GM12878 (cell line): ENCODE results near the gene ZBTB34. TPM values are rescaled to one million over a fixed set of nuclear protein-coding genes. Genes with fewer than 3 reads are reported as not detected.

Experiments used
- ATAC-seq: fragments of 200-7000 bp; cut with Tn5 transposase; 3 replicates; pipeline ENCODE4 v1.9.1; 2020; ENCODE audit warnings: mild to moderate bottlenecking, moderate library complexity
- BruUV-seq: library from RNA; stranded (reverse); fragments of 400-500 nt; replicated peaks from 2 replicates; lab custom pipeline; 2021; lab: Mats Ljungman, UMichigan
- CTCF ChIA-PET: fragments of 300-600 bp; sonication (Branson Sonifier 250); formaldehyde crosslinking; extraction: SDS; loops from one replicate; lab custom pipeline; 2021; ENCODE audit warnings: inconsistent platforms; lab: Yijun Ruan, JAX
- POLR2A ChIA-PET: fragments of 350-600 bp; formaldehyde crosslinking; extraction: SDS; loops from one replicate; lab custom pipeline; 2021; ENCODE audit warnings: inconsistent platforms; lab: Charles Lee
- RAD21 ChIA-PET: fragments of 300-600 bp; sonication (Branson Sonifier 250); formaldehyde crosslinking; loops from one replicate; lab custom pipeline; 2023; ENCODE audit warnings: antibody characterized with exemption; ENCODE audit not compliant: unreplicated experiment; lab: Charles Lee
- SMC1A ChIA-PET: fragments of 300-600 bp; sonication (Branson Sonifier 250); formaldehyde crosslinking; loops from one replicate; lab custom pipeline; 2023; ENCODE audit not compliant: unreplicated experiment, uncharacterized antibody; lab: Charles Lee
- DNase-seq: peaks from one replicate; pipeline ENCODE4 v3.0.0-alpha.2; 2011; ENCODE audit warnings: low read depth, low spot score
- FAIRE-seq: peaks from 3 replicates; lab custom pipeline; 2011; peaks lifted over from hg19 to GRCh38; lab: Jason Lieb, UNC
- H2AFZ ChIP-seq: 2 replicates; pipeline ENCODE4 v1.6.0; 2011; ENCODE audit warnings: low read depth, low read length, control low read depth; ENCODE audit not compliant: control insufficient read depth
- H3K27ac ChIP-seq: 2 replicates; pipeline ENCODE4 v1.5.1; 2011; ENCODE audit warnings: control low read depth; ENCODE audit not compliant: control insufficient read depth, insufficient read depth
- H3K27me3 ChIP-seq, 2 experiments: replicated peaks in 1 of 2; 2 replicates each; pipeline versions ENCODE4 v1.6.0 to v1.6.1; 2011; ENCODE audit warnings: low read length in 1 of 2; ENCODE audit not compliant: control insufficient read depth in 2 of 2, insufficient read depth in 2 of 2
- H3K36me3 ChIP-seq, 2 experiments: 2 replicates each; pipeline ENCODE4 v1.5.1; 2011; ENCODE audit warnings: low read length in 1 of 2; ENCODE audit not compliant: control insufficient read depth in 2 of 2, insufficient read depth in 2 of 2
- H3K4me1 ChIP-seq: 2 replicates; pipeline ENCODE4 v1.6.1; 2011; ENCODE audit warnings: mild to moderate bottlenecking, low read length, moderate library complexity, mixed read lengths; ENCODE audit not compliant: control insufficient read depth, insufficient read depth
- H3K4me2 ChIP-seq: 2 replicates; pipeline ENCODE4 v1.6.0; 2011; ENCODE audit warnings: control low read depth; ENCODE audit not compliant: control insufficient read depth, insufficient read depth
- H3K4me3 ChIP-seq: fragments of 200-600 bp; sonication (generic); 2 replicates; pipeline ENCODE4 v1.5.1; 2016
- H3K79me2 ChIP-seq: 2 replicates; pipeline ENCODE4 v1.6.0; 2011; ENCODE audit warnings: low read length; ENCODE audit not compliant: control insufficient read depth, insufficient read depth
- H3K9ac ChIP-seq: 2 replicates; pipeline ENCODE4 v1.8.0; 2011; ENCODE audit warnings: low read length, control low read depth, mixed read lengths; ENCODE audit not compliant: control insufficient read depth, insufficient read depth
- H3K9me3 ChIP-seq: replicated peaks from 3 replicates; pipeline ENCODE4 v1.5.1; 2011; ENCODE audit warnings: mild to moderate bottlenecking, low read length; ENCODE audit not compliant: control insufficient read depth, insufficient read depth
- H4K20me1 ChIP-seq: 2 replicates; pipeline ENCODE4 v1.6.0; 2011; ENCODE audit not compliant: control insufficient read depth, insufficient read depth
- CTCF ChIP-seq, 3 experiments: IDR thresholded peaks in 2 of 3; conservative IDR thresholded peaks in 1 of 3; 2 replicates each; pipeline ENCODE4 v1.5.1; 2011; ENCODE audit warnings: low read depth in 3 of 3, low read length in 3 of 3, mild to moderate bottlenecking in 3 of 3, control low read depth in 2 of 3, moderate library complexity in 2 of 3, inconsistent platforms in 1 of 3, mixed read lengths in 1 of 3; ENCODE audit not compliant: control insufficient read depth in 2 of 3, insufficient read depth in 1 of 3; ENCODE audit errors: extremely low read depth in 1 of 3
- EGR1 ChIP-seq, 2 experiments: IDR thresholded peaks; 1 replicate in 1 of 2; 2 replicates in 1 of 2; pipeline ENCODE4 v1.6.1; 2011 to 2012; ENCODE audit warnings: low read depth in 2 of 2, low read length in 2 of 2, borderline replicate concordance in 1 of 2, mild to moderate bottlenecking in 1 of 2, moderate library complexity in 1 of 2
- GATAD2B ChIP-seq: fragments of 450-650 bp; conservative IDR thresholded peaks from 2 replicates; pipeline ENCODE4 v1.6.1; 2017; ENCODE audit warnings: low read depth, mild to moderate bottlenecking, moderate library complexity
- HDAC6 ChIP-seq: fragments of 200-600 bp; sonication (generic); IDR thresholded peaks from one replicate; pipeline ENCODE4 v1.8.0; 2017; ENCODE audit warnings: antibody characterized with exemption; ENCODE audit not compliant: unreplicated experiment
- MEF2B ChIP-seq: fragments of 450-650 bp; IDR thresholded peaks from 2 replicates; pipeline ENCODE4 v1.6.1; 2018; ENCODE audit warnings: mild to moderate bottlenecking, moderate library complexity; ENCODE audit not compliant: partially characterized antibody, poor library complexity, severe bottlenecking
- ZBTB11 ChIP-seq: fragments of 450-650 bp; formaldehyde crosslinking; IDR thresholded peaks from 2 replicates; pipeline ENCODE4 v1.5.0; 2022; ENCODE audit warnings: mild to moderate bottlenecking, missing genetic modification characterization
- WGBS: methylation state at CpG from one replicate; pipeline ENCODE4 v1.1.6; 2016; ENCODE audit warnings: low lambda C conversion rate; ENCODE audit not compliant: insufficient replicate concordance, insufficient coverage; ENCODE audit errors: missing lambda C conversion rate; 5-methylcytosine and 5-hydroxymethylcytosine counted together
- in situ Hi-C: fragments of 300-500 bp; cut with MboI; formaldehyde crosslinking; loops from 9 replicates; pipeline ENCODE4 v1.14.3; 2018; ENCODE audit warnings: mixed read lengths
- intact Hi-C: fragments of 100-400 bp; cut with micrococcal nuclease; formaldehyde crosslinking; loops from one replicate; pipeline ENCODE4 v1.14.2; 2022; ENCODE audit not compliant: unreplicated experiment
- polyA plus RNA-seq, 11 experiments: library from polyadenylated mRNA; depleted of rRNA in 4 of 11; unstranded in 6 of 11; stranded (reverse) in 5 of 11; fragments of >200 nt; fragmentation: Nextera tagmentation in 4 of 11; fragmentation: Illumina TruSeq in 1 of 11; extraction: Ambion mirVana in 4 of 11; extraction: Trizol in 1 of 11; gene quantifications; 1 replicate in 1 of 11; 2 replicates in 10 of 11; pipeline versions ENCODE4 v1.2.1 to v1.2.3, GENCODE V29; 2011 to 2016; ENCODE audit warnings: inconsistent platforms in 2 of 11, missing spikeins in 2 of 11, low read depth in 1 of 11
- total RNA-seq, 4 experiments: library from RNA; depleted of rRNA in 3 of 4; stranded (reverse); fragments of >200 nt in 3 of 4; fragmentation: Illumina TruSeq in 1 of 4; extraction: Trizol in 1 of 4; gene quantifications; 2 replicates each; pipeline versions ENCODE4 v1.2.1 to v1.2.3, GENCODE V29; 2013 to 2021
- TF ChIP-seq, protein P1 (sequence below): fragments of 450-650 bp; IDR thresholded peaks from 2 replicates; pipeline ENCODE4 v1.6.1; 2016; ENCODE audit warnings: mild to moderate bottlenecking

Gene ZBTB34
- total and polyA plus RNA-seq, 10 of the 15 experiments (the other 5 are each of a cell fraction or from before 2014, with no cell fraction given): 0.71 to 11.3 (median 3.8) TPM

- TF ChIP-seq MEF2B (no peak), HDAC6 (no peak), EGR1 (IDR thresholded peaks at IDR 0.05; ENCODE audit: borderline replicate concordance in 1 of 2, low read depth in 2 of 2, low read length in 2 of 2) (no peak), GATAD2B (no peak)
- TF ChIP-seq, protein P1, sequence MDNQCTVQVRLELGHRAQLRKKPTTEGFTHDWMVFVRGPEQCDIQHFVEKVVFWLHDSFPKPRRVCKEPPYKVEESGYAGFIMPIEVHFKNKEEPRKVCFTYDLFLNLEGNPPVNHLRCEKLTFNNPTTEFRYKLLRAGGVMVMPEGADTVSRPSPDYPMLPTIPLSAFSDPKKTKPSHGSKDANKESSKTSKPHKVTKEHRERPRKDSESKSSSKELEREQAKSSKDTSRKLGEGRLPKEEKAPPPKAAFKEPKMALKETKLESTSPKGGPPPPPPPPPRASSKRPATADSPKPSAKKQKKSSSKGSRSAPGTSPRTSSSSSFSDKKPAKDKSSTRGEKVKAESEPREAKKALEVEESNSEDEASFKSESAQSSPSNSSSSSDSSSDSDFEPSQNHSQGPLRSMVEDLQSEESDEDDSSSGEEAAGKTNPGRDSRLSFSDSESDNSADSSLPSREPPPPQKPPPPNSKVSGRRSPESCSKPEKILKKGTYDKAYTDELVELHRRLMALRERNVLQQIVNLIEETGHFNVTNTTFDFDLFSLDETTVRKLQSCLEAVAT: peak; percentile 51; the same call in 1 of the 2 replicates
These were observed 17.3 kb upstream of the ZBTB34 start (continued) for GRCh38 chr9:126842977-126843799.

GRCh38 chr9:126844085-126844484, 16.4 kb upstream of the ZBTB34 start:
- 38% methylated on average over 5 of the region's 5 CpGs for WGBS
- Histone ChIP-seq H3K27ac (no peak overlapping the region), H3K4me1 (peaks cover 24% of the 10 kb centered on the region), H2AFZ (no peak overlapping the region), H3K9ac (no peak overlapping the region), H3K9me3 (no peaks in the 10 kb centered on the region), H3K36me3 (no peaks in the 10 kb centered on the region), H3K4me2 (no peak overlapping the region), H3K27me3 (no peaks in the 10 kb centered on the region), H3K79me2 (no peaks in the 10 kb centered on the region), H3K4me3 (no peak overlapping the region), H4K20me1 (no peaks in the 10 kb centered on the region)
- CTCF ChIA-PET: interaction anchor here (0.8 to 2.0 kb wide), 4 partner anchors 15 to 137 kb away, joined by 3 to 11 read pairs (median 5); partner anchors contain the start of gene ZBTB34
- SMC1A ChIA-PET: interaction anchor here (1.6 to 2.0 kb wide), 3 partner anchors 19 to 156 kb away, joined by 4 to 6 read pairs (median 5); no protein-coding TSS in a partner anchor
- POLR2A ChIA-PET: interaction anchor here (0.5 to 1.9 kb wide), 3 partner anchors 15 to 20 kb away, joined by 3 to 6 read pairs (median 3); no protein-coding TSS in a partner anchor
- TF ChIP-seq CTCF (IDR thresholded peaks at IDR 0.05 in 2 of 3, conservative IDR thresholded peaks at IDR 0.05 in 1 of 3; ENCODE audit: control insufficient read depth in 2 of 3, extremely low read depth in 1 of 3, insufficient read depth in 1 of 3, low read depth in 3 of 3, low read length in 3 of 3): no peak
- TF ChIP-seq ZBTB11: no peak
- FAIRE-seq (no peak), DNase-seq (no peak), ATAC-seq (no peak)
- BruUV-seq: no TSS peak
- in situ Hi-C loops (no loop called here), intact Hi-C loops (no loop called here)
- RAD21 ChIA-PET: no interaction called here
